IPS DF 6.9 (cell line): Measurements from ENCODE around the gene ANKRD45.
"Not testable (repeated sequence)": the region's sequence is repeated elsewhere in the genome, so short reads cannot be mapped to it uniquely, and the experiment has no call there.

Experiments used
- DNase-seq: peaks from one replicate; pipeline ENCODE4 v3.0.0-alpha.2; 2013; ENCODE audit warnings: low read depth, low spot score
- H3K27ac ChIP-seq: one replicate; pipeline ENCODE4 v1.5.1; 2013; ENCODE audit warnings: low read length, control low read depth
- H3K27me3 ChIP-seq: 2 replicates; pipeline ENCODE4 v1.6.1; 2013; ENCODE audit warnings: mild to moderate bottlenecking, low read length; ENCODE audit not compliant: control insufficient read depth, insufficient read depth
- H3K36me3 ChIP-seq: 2 replicates; pipeline ENCODE4 v1.6.1; 2013; ENCODE audit warnings: low read length; ENCODE audit not compliant: control insufficient read depth, insufficient read depth
- H3K4me1 ChIP-seq: 2 replicates; pipeline ENCODE4 v1.6.1; 2013; ENCODE audit warnings: low read length; ENCODE audit not compliant: control insufficient read depth, insufficient read depth
- H3K4me3 ChIP-seq: 2 replicates; pipeline ENCODE4 v1.5.1; 2013; ENCODE audit warnings: mild to moderate bottlenecking, low read length
- H3K9me3 ChIP-seq: 2 replicates; pipeline ENCODE4 v1.6.1; 2013; ENCODE audit warnings: low read length, inconsistent platforms; ENCODE audit not compliant: control insufficient read depth, insufficient read depth
- WGBS: extraction: QIAGEN DNeasy Blood & Tissue Kit; methylation state at CpG from one replicate; pipeline ENCODE4 v1.1.7; 2013; ENCODE audit warnings: mixed read lengths, missing lambda C conversion rate; ENCODE audit not compliant: insufficient read length, insufficient coverage; 5-methylcytosine and 5-hydroxymethylcytosine counted together

Gene ANKRD45

GRCh38 chr1:173685121-173685520 lies 15.5 kb upstream of the ANKRD45 start:
- not testable (repeated sequence) for H3K4me3 ChIP-seq
- no CpG with 5 or more reads among the region's 3 CpGs for WGBS

DNA sequence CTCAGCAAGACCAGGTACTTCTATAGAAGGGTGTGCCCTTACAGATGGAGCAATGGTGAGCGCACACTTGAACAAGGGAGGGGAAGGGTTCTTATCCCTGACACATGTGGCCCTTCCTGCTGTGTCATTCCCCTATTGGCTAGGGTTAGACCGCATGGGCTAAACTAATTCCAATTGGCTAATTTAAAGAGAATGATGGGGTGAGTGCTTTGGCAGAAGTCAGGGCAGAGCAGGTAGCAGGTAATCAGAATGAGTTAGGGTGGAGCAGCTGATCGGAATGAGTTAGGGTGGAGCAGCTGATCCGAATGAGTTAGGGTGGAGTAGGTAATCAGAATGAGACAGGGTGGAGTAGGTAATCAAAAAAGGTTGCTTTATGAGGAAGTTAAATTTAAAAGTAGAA lies 14.2 kb upstream of the ANKRD45 start:
- H3K4me1 ChIP-seq, H3K9me3 ChIP-seq, H3K27me3 ChIP-seq, H3K36me3 ChIP-seq, H3K4me3 ChIP-seq, H3K27ac ChIP-seq, DNase-seq: not testable (repeated sequence)
- no CpG with 5 or more reads among the region's 4 CpGs for WGBS

More at GRCh38 chr1:173685121-173685520, 15.5 kb upstream of the ANKRD45 start:
- not testable (repeated sequence) for DNase-seq, H3K9me3 ChIP-seq, H3K4me1 ChIP-seq, H3K27ac ChIP-seq, H3K36me3 ChIP-seq, H3K27me3 ChIP-seq

GRCh38 chr1:173682184-173682583 lies 12.5 kb upstream of the ANKRD45 start:
- DNase-seq = no peak
- Histone ChIP-seq H3K4me1 (no peaks in the 10 kb centered on the region), H3K27ac (no peak overlapping the region), H3K27me3 (no peaks in the 10 kb centered on the region), H3K4me3 (no peak overlapping the region), H3K36me3 (no peaks in the 10 kb centered on the region), H3K9me3 (no peaks in the 10 kb centered on the region)

- H3K9me3 ChIP-seq, H3K4me3 ChIP-seq, H3K36me3 ChIP-seq, H3K27ac ChIP-seq, H3K4me1 ChIP-seq, H3K27me3 ChIP-seq, DNase-seq: not testable (repeated sequence)
- no CpG with 5 or more reads among the region's 5 CpGs for WGBS
These were observed 10.5 kb upstream of the ANKRD45 start for GRCh38 chr1:173680152-173680551.

- not testable (repeated sequence) for H3K4me3 ChIP-seq, H3K36me3 ChIP-seq, DNase-seq, H3K27me3 ChIP-seq, H3K27ac ChIP-seq, H3K9me3 ChIP-seq, H3K4me1 ChIP-seq
- WGBS = no CpG with 5 or more reads among the region's 2 CpGs
These were observed 4.8 kb upstream of the ANKRD45 start for GRCh38 chr1:173674496-173674895.

- Histone ChIP-seq H3K27me3 (no peaks in the 10 kb centered on the region), H3K36me3 (no peaks in the 10 kb centered on the region), H3K4me1 (no peaks in the 10 kb centered on the region), H3K4me3 (no peak overlapping the region), H3K27ac (no peak overlapping the region), H3K9me3 (no peaks in the 10 kb centered on the region)
- no CpG with 5 or more reads among the region's 3 CpGs for WGBS
- DNase-seq = no peak
These were observed 3.0 kb downstream of the ANKRD45 start for GRCh38 chr1:173666646-173667045.

DNA sequence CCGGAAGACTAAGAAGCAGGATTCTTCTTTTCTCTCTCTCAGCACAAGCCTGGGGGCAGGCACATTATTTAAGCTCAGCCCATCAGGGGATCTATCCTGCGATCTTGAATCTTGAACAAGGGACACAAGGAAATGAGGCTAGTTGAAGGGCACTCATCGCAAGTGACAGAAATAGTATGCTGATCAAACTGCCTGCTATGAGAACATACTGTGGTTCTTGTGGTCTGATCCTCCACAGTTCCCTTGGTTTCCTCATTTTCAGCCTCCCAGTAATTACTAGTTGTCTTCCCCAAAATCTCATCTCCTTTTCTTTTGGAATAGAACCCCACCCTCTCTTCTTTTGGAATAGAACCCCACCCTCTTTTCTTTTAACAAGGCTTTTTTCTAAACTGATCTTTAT lies 6.5 kb downstream of the ANKRD45 start:
- no peak for DNase-seq
- H3K4me1 ChIP-seq = no peaks in the 10 kb centered on the region
- H3K9me3 ChIP-seq = no peaks in the 10 kb centered on the region
- no CpG with 5 or more reads among the region's 3 CpGs for WGBS
- H3K4me3 ChIP-seq = no peak overlapping the region
- H3K36me3 ChIP-seq = no peaks in the 10 kb centered on the region
- H3K27me3 ChIP-seq = no peaks in the 10 kb centered on the region
- no peak overlapping the region for H3K27ac ChIP-seq

DNA sequence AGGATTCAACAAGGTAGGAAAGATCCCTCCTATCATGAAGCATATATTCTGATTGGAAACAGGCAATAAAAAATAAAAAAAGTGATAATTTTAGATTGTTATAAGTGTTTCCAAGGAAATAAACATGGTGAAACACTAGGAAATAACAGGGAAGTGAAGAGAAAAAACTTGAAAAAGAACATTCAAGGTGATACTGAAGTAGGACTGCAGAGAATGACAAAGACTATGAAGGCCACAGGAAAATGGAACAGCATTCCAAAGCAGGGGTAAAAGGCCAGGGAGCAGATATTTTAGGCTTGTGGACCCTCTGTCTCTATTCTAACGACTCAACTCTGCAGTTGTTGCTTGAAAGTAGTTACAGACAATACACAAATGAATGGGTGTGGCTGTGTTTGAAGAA lies 7.9 kb downstream of the ANKRD45 start:
- H3K36me3 ChIP-seq = no peaks in the 10 kb centered on the region
- DNase-seq = no peak
- no peaks in the 10 kb centered on the region for H3K27me3 ChIP-seq
- no peak overlapping the region for H3K27ac ChIP-seq
- H3K4me3 ChIP-seq = no peak overlapping the region
- whole genome bisulfite sequencing = no CpG with 5 or more reads among the region's 1 CpG
- no peaks in the 10 kb centered on the region for H3K9me3 ChIP-seq
- no peaks in the 10 kb centered on the region for H3K4me1 ChIP-seq

DNA sequence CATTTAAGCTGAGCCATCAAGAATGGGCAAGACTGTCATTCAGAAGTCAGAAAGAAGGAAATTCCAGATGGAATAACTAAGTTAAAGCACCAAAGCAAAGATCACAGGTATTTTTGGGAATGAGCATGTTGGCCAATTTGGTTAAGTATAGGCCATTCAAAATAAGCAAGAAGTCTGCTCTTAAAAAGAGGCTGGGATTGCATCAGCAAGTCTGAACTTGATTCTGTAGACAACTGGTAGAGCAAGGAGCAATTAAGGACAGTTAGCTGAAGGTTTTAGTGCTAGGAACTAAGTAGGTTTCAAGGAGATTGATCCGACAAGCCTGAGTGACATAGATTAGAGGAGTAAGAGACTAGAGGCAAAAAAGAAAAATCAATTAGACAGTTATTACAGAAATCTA lies 8.4 kb downstream of the ANKRD45 start:
- Histone ChIP-seq H3K27ac (no peak overlapping the region), H3K4me3 (no peak overlapping the region), H3K36me3 (no peaks in the 10 kb centered on the region), H3K9me3 (no peaks in the 10 kb centered on the region), H3K4me1 (no peaks in the 10 kb centered on the region), H3K27me3 (no peaks in the 10 kb centered on the region)
- no peak for DNase-seq
- no CpG with 5 or more reads among the region's 1 CpG for WGBS

DNA sequence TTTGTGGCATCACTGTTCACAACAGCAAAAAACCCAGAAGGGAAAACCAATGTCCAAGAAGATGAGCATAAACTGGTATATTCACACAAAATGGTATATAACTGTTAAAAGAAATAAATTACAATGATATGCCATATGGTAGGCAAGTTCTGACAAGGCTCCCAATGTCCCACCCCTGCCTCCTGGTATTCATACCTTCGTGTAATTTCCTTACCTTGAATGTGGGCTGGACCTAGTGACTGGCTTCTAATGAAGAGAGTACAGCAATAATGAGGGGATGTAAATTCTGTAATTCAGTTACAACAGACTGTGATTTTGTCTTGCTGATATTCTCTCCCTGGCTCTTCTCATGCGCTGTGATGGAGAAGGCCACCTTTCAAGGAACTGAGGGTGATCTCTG lies 9.3 kb downstream of the ANKRD45 start:
- no peak overlapping the region for H3K4me3 ChIP-seq
- H3K36me3 ChIP-seq = no peaks in the 10 kb centered on the region
- no CpG with 5 or more reads among the region's 2 CpGs for WGBS
- no peaks in the 10 kb centered on the region for H3K4me1 ChIP-seq
- H3K27me3 ChIP-seq = no peaks in the 10 kb centered on the region
- H3K9me3 ChIP-seq = no peaks in the 10 kb centered on the region; the same call in 1 of the 2 replicates
- no peak for DNase-seq
- H3K27ac ChIP-seq = no peak overlapping the region

DNA sequence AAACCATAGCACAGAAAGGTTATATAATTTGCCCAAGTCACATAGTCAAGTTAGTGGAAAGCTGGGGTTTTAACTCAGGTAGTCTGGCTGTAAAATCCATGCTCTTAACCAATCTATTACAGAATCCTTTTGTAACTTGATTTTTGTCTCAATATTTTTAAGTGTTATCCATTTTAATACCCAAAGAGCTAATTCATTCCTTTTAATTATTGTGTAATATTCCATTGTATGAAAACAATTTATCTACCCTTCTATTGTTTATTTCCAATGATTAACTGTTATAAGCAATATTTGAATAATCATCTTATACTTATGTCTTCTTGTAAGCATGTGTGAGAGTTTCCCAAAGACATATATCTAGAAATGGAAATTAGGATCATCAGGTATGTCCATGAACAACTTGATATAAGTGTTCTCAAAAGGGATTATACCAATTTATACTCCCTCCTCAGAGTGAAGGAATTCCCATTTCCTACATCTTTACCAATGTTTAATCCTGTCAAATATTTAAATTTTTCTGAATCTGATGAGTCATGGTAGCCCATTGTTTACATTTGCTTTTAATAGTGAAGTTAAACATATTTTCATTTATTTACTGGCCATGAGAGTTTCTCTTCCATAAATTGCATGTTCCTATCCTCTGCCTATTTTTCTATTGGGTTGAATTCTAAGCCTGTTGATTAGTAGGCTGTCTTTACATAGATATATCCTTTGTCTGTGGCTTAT lies 20.6 kb downstream of the ANKRD45 start:
- H3K27ac ChIP-seq = no peak overlapping the region
- H3K36me3 ChIP-seq = no peaks in the 10 kb centered on the region
- no peak overlapping the region for H3K4me3 ChIP-seq
- H3K9me3 ChIP-seq = no peaks in the 10 kb centered on the region
- no peaks in the 10 kb centered on the region for H3K27me3 ChIP-seq
- no peaks in the 10 kb centered on the region for H3K4me1 ChIP-seq
- no peak for DNase-seq
